Activated CD4-positive, alpha-beta T cell treated with anti-CD3 and anti-CD28 coated beads, Interleukin-2, amount 10 ng/mL, durations not matched to agents 7 days and 5 days (primary cell): Measurements from ENCODE around the gene TUBB4B. TPM values are rescaled to one million over a fixed set of nuclear protein-coding genes. Genes with fewer than 3 reads are reported as not detected.
"Not testable (repeated sequence)": the region's sequence is repeated elsewhere in the genome, so short reads cannot be mapped to it uniquely, and the experiment has no call there.

Source experiments
- CTCF ChIA-PET: fragments of 350-600 bp; sonication (Branson Sonifier 250); formaldehyde crosslinking; loops from one replicate; lab custom pipeline; 2021; ENCODE audit warnings: antibody characterized with exemption; lab: Charles Lee
- POLR2A ChIA-PET: fragments of 350-600 bp; sonication (Branson Sonifier 250); formaldehyde crosslinking; loops from one replicate; lab custom pipeline; 2021; ENCODE audit warnings: antibody characterized with exemption; lab: Charles Lee
- DNase-seq: peaks from one replicate; pipeline ENCODE4 v3.0.0-alpha.2; 2020
- H3K27ac Mint-ChIP-seq: one replicate; pipeline ENCODE4 v1.8.0; 2021; ENCODE audit warnings: mild to moderate bottlenecking, moderate library complexity, mixed read lengths
- H3K27me3 Mint-ChIP-seq: one replicate; pipeline ENCODE4 v1.8.0; 2021; ENCODE audit warnings: mixed read lengths
- H3K36me3 Mint-ChIP-seq: one replicate; pipeline ENCODE4 v1.8.0; 2021; ENCODE audit warnings: low read depth, mixed read lengths
- H3K4me1 Mint-ChIP-seq: one replicate; pipeline ENCODE4 v1.8.0; 2021; ENCODE audit warnings: mixed read lengths
- H3K4me3 Mint-ChIP-seq: one replicate; pipeline ENCODE4 v1.8.0; 2021; ENCODE audit warnings: mild to moderate bottlenecking, moderate library complexity, mixed read lengths
- H3K9me3 Mint-ChIP-seq: one replicate; pipeline ENCODE4 v1.8.0; 2021; ENCODE audit warnings: mixed read lengths
- total RNA-seq, 2 experiments: library from RNA; stranded (reverse); gene quantifications; one replicate each; pipeline ENCODE4 v1.2.3, GENCODE V29; 2021

Gene TUBB4B
- total RNA-seq, 2 experiments from 2014 or later, result 355 to 382 TPM

DNA sequence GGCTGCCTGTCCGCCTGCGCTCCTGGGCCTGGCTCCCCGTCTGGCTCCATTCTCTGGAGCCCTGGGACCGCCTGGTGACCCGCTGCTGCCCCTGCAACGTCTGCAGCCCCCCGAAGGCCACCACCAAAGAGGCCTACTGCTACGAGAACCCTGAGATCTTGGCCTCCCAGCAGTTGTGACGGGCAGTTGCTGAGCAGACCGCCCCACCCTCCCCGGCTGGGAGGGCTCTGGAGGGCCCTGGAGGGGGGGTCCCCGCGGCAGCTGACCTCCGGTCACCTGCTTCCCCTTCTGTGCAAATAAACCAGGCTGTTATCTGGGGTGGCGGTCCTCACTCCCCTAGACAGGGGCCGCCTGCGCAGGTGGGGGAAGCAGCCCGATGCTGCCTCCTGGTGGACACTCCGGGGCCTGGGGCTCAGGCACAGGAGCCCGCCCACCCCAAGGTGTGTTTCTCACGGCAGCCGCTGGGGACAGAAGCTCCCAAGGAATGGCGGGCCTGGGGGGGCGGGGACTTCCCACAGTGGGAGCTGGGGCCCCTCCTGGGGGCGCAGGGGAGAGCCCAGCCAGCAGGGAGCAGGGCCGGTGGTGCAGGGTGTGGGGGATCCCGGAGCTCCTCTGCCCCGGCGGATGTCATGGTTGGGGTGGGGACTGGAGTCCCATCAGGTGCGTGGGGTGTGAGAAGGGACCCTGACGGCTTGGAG, 4.7 kb upstream of the TUBB4B start:
- Mint-ChIP-seq H3K9me3 (no peaks in the 10 kb centered on the region), H3K4me3 (no peak overlapping the region), H3K27me3 (no peaks in the 10 kb centered on the region), H3K36me3 (peaks cover 3% of the 10 kb centered on the region), H3K4me1 (peaks cover 14% of the 10 kb centered on the region), H3K27ac (no peak overlapping the region)
- DNase-seq, result peak; percentile 91
- ChIA-PET CTCF (interaction anchor here (0.6 to 6.5 kb wide), 42 partner anchors 9 to 449 kb away, joined by 3 to 65 read pairs (median 4); partner anchors contain the start of genes CYSRT1, FUT7, LRRC26 and MAN1B1), POLR2A (interaction anchor here (0.5 kb wide), 1 partner anchor 115 kb away, joined by 3 read pairs; no protein-coding TSS in a partner anchor)

- no peak overlapping the region for H3K4me3 Mint-ChIP-seq
- H3K27me3 Mint-ChIP-seq, result no peaks in the 10 kb centered on the region
- H3K9me3 Mint-ChIP-seq, result no peaks in the 10 kb centered on the region
- POLR2A ChIA-PET, result no interaction called here
- H3K27ac Mint-ChIP-seq, result no peak overlapping the region
- peaks cover 6% of the 10 kb centered on the region for H3K36me3 Mint-ChIP-seq
- DNase-seq, result no peak
- CTCF ChIA-PET, result interaction anchor here (0.6 to 6.5 kb wide), 41 partner anchors 8 to 450 kb away, joined by 3 to 65 read pairs (median 4); partner anchors contain the start of genes CYSRT1, FUT7, LRRC26 and MAN1B1
- peaks cover 14% of the 10 kb centered on the region for H3K4me1 Mint-ChIP-seq
These were observed 4.1 kb upstream of the TUBB4B start for GRCh38 chr9:137236936-137237421.

- Mint-ChIP-seq H3K9me3 (no peaks in the 10 kb centered on the region), H3K36me3 (peaks cover 16% of the 10 kb centered on the region), H3K4me3 (no peak overlapping the region), H3K4me1 (peaks cover 24% of the 10 kb centered on the region), H3K27me3 (no peaks in the 10 kb centered on the region), H3K27ac (no peak overlapping the region)
- DNase-seq, result no peak
- POLR2A ChIA-PET, result interaction anchor here (0.6 kb wide), 1 partner anchor 151 kb away, joined by 6 read pairs; the partner anchor contains the start of gene MAN1B1
- CTCF ChIA-PET, result interaction anchor here (1.1 to 6.5 kb wide), 10 partner anchors 9 to 209 kb away, joined by 3 to 65 read pairs (median 8); partner anchors contain the start of genes CYSRT1, NELFB, NPDC1 and RNF208
These were observed 3.0 kb upstream of the TUBB4B start for GRCh38 chr9:137237759-137238726.

GRCh38 chr9:137239541-137240200, 1.4 kb upstream of the TUBB4B start:
- Mint-ChIP-seq H3K27ac (peak overlapping the region; percentile 85), H3K4me3 (peak overlapping the region; percentile 74), H3K4me1 (peaks cover 33% of the 10 kb centered on the region), H3K36me3 (peaks cover 24% of the 10 kb centered on the region)
- DNase-seq, H3K27me3 Mint-ChIP-seq, H3K9me3 Mint-ChIP-seq, POLR2A ChIA-PET: not testable (repeated sequence)
- CTCF ChIA-PET, result interaction anchor here (0.7 to 6.5 kb wide), 7 partner anchors 15 to 144 kb away, joined by 3 to 65 read pairs (median 3); partner anchors contain the start of genes CYSRT1, NELFB, RNF208 and RNF224

DNA sequence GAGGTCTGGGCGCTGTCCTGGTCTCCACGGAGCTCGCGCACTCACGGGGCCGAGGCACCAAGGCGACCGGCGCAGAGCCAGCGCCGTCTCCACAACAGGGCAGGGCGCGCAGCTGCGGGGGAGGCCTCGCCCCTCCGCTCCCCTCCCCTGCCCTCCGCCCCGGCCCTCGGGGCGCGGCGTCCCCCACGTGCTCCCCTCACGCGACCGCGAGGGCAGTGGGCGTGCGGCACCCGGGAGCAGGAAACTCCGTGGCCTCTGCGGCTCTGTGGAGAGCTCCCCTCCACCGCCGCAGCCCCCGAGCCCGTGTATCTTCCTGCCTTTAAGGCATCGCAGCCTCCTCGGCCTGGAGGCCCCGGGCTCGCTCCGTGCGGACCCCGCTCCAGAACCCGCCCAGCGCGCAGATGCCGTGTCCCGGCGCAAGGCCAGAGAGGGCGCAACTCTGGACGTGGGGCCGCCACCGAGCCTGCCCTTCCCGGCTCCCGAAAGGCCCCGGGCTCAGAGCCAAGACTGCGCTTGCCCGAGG, 708 bp upstream of the TUBB4B start:
- Mint-ChIP-seq H3K27me3 (no peaks in the 10 kb centered on the region), H3K27ac (peak overlapping the region; percentile 85), H3K36me3 (peaks cover 24% of the 10 kb centered on the region), H3K9me3 (no peaks in the 10 kb centered on the region), H3K4me1 (peaks cover 33% of the 10 kb centered on the region), H3K4me3 (peak overlapping the region; percentile 74)
- CTCF ChIA-PET, result interaction anchor here (0.6 to 6.5 kb wide), 10 partner anchors 14 to 205 kb away, joined by 3 to 65 read pairs (median 3); partner anchors contain the start of genes CYSRT1, MAN1B1, NELFB and RNF208
- DNase-seq, result peak; percentile 75
- POLR2A ChIA-PET, result interaction anchor here (0.6 to 1.4 kb wide), 12 partner anchors 13 to 349 kb away, joined by 3 to 11 read pairs (median 4); partner anchors contain the start of genes EXD3, MAN1B1, NELFB and NOXA1

DNA sequence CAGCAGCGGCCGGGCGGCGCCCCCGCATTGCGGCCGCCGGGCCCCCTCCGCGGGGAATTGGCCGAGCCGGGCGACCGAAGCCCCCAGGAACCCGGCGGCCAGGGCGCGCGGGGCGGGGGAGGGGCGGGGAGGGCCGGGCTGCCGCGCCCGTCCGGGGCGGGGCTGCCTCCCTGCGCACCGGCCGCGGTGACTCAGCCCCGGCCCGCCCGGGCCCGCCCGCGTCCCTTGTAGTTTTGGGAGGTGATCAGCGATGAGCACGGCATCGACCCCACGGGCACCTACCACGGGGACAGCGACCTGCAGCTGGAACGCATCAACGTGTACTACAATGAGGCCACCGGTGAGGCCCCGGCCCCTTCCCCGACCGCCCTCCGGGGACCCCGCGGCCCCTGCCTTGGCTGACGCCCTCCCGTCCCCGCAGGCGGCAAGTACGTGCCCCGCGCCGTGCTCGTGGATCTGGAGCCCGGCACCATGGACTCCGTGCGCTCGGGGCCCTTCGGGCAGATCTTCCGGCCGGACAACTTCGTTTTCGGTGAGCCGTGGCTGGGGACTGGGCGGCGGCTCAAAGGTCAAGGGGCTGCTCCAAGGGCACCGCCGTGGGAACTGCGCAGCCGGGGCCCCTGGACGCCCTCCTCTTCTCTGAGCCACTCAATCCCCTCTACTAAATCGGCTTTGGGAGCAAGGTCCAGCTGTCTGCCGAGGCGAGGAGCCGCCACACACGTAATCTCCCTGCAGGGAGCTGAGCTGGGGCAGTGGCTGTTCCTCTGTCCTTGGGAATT, 592 bp downstream of the TUBB4B start:
- ChIA-PET POLR2A (interaction anchor here (0.8 to 1.4 kb wide), 9 partner anchors 13 to 220 kb away, joined by 3 to 11 read pairs (median 4); partner anchors contain the start of genes MAN1B1, NELFB and NRARP), CTCF (interaction anchor here (1.0 to 6.5 kb wide), 8 partner anchors 12 to 212 kb away, joined by 3 to 65 read pairs (median 5); partner anchors contain the start of genes CYSRT1, MAN1B1, NELFB and RNF208)
- Mint-ChIP-seq H3K4me1 (peaks cover 33% of the 10 kb centered on the region), H3K36me3 (peaks cover 24% of the 10 kb centered on the region), H3K27me3 (no peaks in the 10 kb centered on the region), H3K4me3 (peak overlapping the region; percentile 87), H3K27ac (peak overlapping the region; percentile 88), H3K9me3 (no peaks in the 10 kb centered on the region)
- peak; percentile 65 for DNase-seq

DNA sequence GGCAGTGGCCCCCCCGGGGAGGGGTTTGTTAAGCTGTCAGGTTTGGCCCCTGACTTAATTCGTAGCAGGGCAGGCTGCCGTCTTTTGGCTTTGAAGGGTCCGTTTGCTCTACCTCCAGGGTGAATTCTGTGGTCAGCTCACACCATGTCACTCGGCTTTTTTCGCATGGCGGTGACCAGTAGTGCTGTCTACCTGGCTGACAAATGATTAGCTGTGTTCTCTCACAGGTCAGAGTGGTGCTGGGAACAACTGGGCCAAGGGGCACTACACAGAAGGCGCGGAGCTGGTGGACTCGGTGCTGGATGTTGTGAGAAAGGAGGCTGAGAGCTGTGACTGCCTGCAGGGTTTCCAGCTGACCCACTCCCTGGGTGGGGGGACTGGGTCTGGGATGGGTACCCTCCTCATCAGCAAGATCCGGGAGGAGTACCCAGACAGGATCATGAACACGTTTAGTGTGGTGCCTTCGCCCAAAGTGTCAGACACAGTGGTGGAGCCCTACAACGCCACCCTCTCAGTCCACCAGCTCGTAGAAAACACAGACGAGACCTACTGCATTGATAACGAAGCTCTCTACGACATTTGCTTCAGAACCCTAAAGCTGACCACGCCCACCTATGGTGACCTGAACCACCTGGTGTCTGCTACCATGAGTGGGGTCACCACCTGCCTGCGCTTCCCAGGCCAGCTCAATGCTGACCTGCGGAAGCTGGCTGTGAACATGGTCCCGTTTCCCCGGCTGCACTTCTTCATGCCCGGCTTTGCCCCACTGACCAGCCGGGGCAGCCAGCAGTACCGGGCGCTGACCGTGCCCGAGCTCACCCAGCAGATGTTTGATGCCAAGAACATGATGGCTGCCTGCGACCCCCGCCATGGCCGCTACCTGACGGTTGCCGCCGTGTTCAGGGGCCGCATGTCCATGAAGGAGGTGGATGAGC, 1.4 kb downstream of the TUBB4B start:
- H3K4me3 Mint-ChIP-seq, result peak overlapping the region; percentile 87
- DNase-seq, result no peak
- POLR2A ChIA-PET, result interaction anchor here (0.6 to 1.4 kb wide), 3 partner anchors 12 to 156 kb away, joined by 3 to 6 read pairs (median 3); partner anchors contain the start of genes MAN1B1 and NELFB
- no peaks in the 10 kb centered on the region for H3K9me3 Mint-ChIP-seq
- peaks cover 33% of the 10 kb centered on the region for H3K4me1 Mint-ChIP-seq
- H3K36me3 Mint-ChIP-seq, result peaks cover 24% of the 10 kb centered on the region
- H3K27ac Mint-ChIP-seq, result peak overlapping the region; percentile 88
- CTCF ChIA-PET, result interaction anchor here (1.0 to 4.6 kb wide), 5 partner anchors 12 to 213 kb away, joined by 3 to 19 read pairs (median 5); partner anchors contain the start of gene NELFB
- H3K27me3 Mint-ChIP-seq, result no peaks in the 10 kb centered on the region

GRCh38 chr9:137243266-137243625, 2.2 kb downstream of the TUBB4B start:
- CTCF ChIA-PET, result interaction anchor here (1.0 to 4.6 kb wide), 3 partner anchors 11 to 48 kb away, joined by 3 to 19 read pairs (median 5); partner anchors contain the start of gene NELFB
- H3K27me3 Mint-ChIP-seq, H3K9me3 Mint-ChIP-seq, H3K27ac Mint-ChIP-seq, DNase-seq: not testable (repeated sequence)
- peak overlapping the region; percentile 87 for H3K4me3 Mint-ChIP-seq
- H3K36me3 Mint-ChIP-seq, result peaks cover 24% of the 10 kb centered on the region
- POLR2A ChIA-PET, result interaction anchor here (0.6 kb wide), 1 partner anchor 21 kb away, joined by 3 read pairs; no protein-coding TSS in a partner anchor
- peaks cover 31% of the 10 kb centered on the region for H3K4me1 Mint-ChIP-seq

- peaks cover 27% of the 10 kb centered on the region for H3K4me1 Mint-ChIP-seq
- peak overlapping the region; percentile 87 for H3K4me3 Mint-ChIP-seq
- no peak overlapping the region for H3K27ac Mint-ChIP-seq
- H3K27me3 Mint-ChIP-seq, result no peaks in the 10 kb centered on the region
- no peak for DNase-seq
- no peaks in the 10 kb centered on the region for H3K9me3 Mint-ChIP-seq
- peaks cover 24% of the 10 kb centered on the region for H3K36me3 Mint-ChIP-seq
- ChIA-PET POLR2A (no interaction called here), CTCF (interaction anchor here (1.0 to 4.6 kb wide), 3 partner anchors 10 to 215 kb away, joined by 3 to 19 read pairs (median 3); partner anchors contain the start of gene NELFB)
These were observed 2.8 kb downstream of the TUBB4B start for GRCh38 chr9:137243626-137244485.
